Suprapubic skin (tissue), 4 donors: ENCODE measurements around the gene PRAMEF18. TPM values are rescaled to one million over a fixed set of nuclear protein-coding genes. Genes with fewer than 3 reads are reported as not detected.
"Not testable (repeated sequence)": the region's sequence is repeated elsewhere in the genome, so short reads cannot be mapped to it uniquely, and the experiment has no call there.

Experiments used
- DNase-seq, 2 donors: peaks; one replicate each; pipeline ENCODE4 v3.0.0-alpha.2; 2019; ENCODE audit warnings: low spot score in 2 of 2
- H3K27ac ChIP-seq: fragments of 200-600 bp; sonication (generic); one replicate; pipeline ENCODE4 v1.5.1; 2019
- H3K27me3 ChIP-seq: fragments of 200-600 bp; sonication (generic); one replicate; pipeline ENCODE4 v1.5.1; 2019
- H3K36me3 ChIP-seq: fragments of 200-600 bp; sonication (generic); one replicate; pipeline ENCODE4 v1.5.1; 2019
- H3K4me1 ChIP-seq: fragments of 200-600 bp; sonication (generic); one replicate; pipeline ENCODE4 v1.5.1; 2019
- H3K4me3 ChIP-seq: fragments of 200-600 bp; sonication (generic); one replicate; pipeline ENCODE4 v1.5.1; 2019; ENCODE audit warnings: mild to moderate bottlenecking
- H3K9me3 ChIP-seq: fragments of 200-600 bp; sonication (generic); one replicate; pipeline ENCODE4 v1.5.1; 2019
- EP300 ChIP-seq: sonication (generic); formaldehyde crosslinking; IDR thresholded peaks from one replicate; pipeline ENCODE4 v1.6.1; 2017; ENCODE audit warnings: antibody characterized with exemption
- POLR2A ChIP-seq, 2 donors: fragments of 450-650 bp; IDR thresholded peaks; one replicate each; pipeline ENCODE4 v1.6.1; 2017; ENCODE audit warnings: antibody characterized with exemption in 2 of 2, mild to moderate bottlenecking in 2 of 2, moderate library complexity in 2 of 2
- POLR2AphosphoS5 ChIP-seq, 3 donors: sonication (generic); formaldehyde crosslinking; IDR thresholded peaks; one replicate each; pipeline ENCODE4 v1.6.1; 2017; ENCODE audit warnings: antibody characterized with exemption in 3 of 3
- WGBS: methylation state at CpG from one replicate; pipeline ENCODE4 v1.1.5; 2018; 5-methylcytosine and 5-hydroxymethylcytosine counted together
- total RNA-seq, 4 donors: library from RNA; depleted of rRNA; stranded (reverse); fragments of >200 nt; gene quantifications; one replicate each; pipeline ENCODE4 v1.1.0, GENCODE V29; 2016
- TF ChIP-seq, protein P1 (sequence below), 2 donors: fragments of 200-600 bp in 1 of 2; fragments of 450-650 bp in 1 of 2; sonication (generic) in 1 of 2; IDR thresholded peaks; one replicate each; pipeline ENCODE4 v1.5.1; 2016 to 2019; ENCODE audit warnings: antibody characterized with exemption in 2 of 2, mild to moderate bottlenecking in 1 of 2, moderate library complexity in 1 of 2

The PRAMEF18 gene
- total RNA-seq, 4 donors from 2014 or later, result not detected

- H3K4me1 ChIP-seq, result no peaks in the 10 kb centered on the region
Observed at GRCh38 chr1:13228343-13228781, 2.4 kb upstream of the PRAMEF18 start.

DNA sequence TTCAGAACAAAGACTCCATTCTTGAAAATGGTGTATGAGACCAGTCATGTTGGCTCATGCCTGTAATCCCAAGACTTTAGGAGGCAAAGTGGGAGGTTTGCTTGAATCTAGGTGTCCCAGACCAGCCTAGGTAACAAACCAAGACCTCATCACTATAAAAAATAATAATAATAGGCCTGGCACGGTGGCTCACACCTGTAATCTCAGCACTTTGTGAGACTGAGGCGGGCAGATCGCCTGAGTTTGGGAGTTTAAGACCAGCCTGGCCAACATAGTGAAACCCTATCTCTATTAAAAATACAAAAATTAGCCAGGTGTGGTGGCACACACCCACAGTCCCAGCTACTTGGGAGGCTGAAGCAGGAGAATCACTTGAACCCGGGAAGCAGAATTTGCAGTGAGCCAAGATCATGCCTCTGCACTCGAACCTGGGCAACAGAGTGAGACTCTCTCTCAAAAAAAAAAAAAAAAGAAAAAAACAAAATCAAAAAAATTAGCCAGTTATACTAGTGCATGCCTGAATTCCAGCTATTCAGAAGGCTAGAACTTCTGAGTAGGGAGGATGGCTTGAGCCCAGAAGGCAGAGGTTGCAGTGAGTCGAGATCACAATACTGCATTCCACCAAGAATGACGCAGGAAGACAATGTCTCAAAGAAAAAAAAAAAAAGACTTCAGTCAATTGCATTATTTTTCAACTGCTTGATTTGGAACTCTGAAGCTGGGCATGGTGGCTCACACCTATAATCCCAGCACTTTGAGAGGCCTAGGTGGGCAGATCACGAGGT is 1.5 kb upstream of the PRAMEF18 start:
- 80% methylated on average over 8 of the region's 8 CpGs for WGBS
- not testable (repeated sequence) for H3K4me3 ChIP-seq, H3K27ac ChIP-seq, H3K36me3 ChIP-seq, H3K9me3 ChIP-seq, H3K4me1 ChIP-seq, H3K27me3 ChIP-seq, DNase-seq

More at GRCh38 chr1:13228343-13228781, 2.4 kb upstream of the PRAMEF18 start:
- peak in 1 of 2 donors; percentile 22 for DNase-seq
- Histone ChIP-seq H3K36me3 (no peaks in the 10 kb centered on the region), H3K4me3 (no peak overlapping the region), H3K9me3 (no peaks in the 10 kb centered on the region), H3K27me3 (peaks cover 9% of the 10 kb centered on the region), H3K27ac (no peak overlapping the region)
- 79% methylated on average over 7 of the region's 7 CpGs for WGBS
- TF ChIP-seq, protein P1, sequence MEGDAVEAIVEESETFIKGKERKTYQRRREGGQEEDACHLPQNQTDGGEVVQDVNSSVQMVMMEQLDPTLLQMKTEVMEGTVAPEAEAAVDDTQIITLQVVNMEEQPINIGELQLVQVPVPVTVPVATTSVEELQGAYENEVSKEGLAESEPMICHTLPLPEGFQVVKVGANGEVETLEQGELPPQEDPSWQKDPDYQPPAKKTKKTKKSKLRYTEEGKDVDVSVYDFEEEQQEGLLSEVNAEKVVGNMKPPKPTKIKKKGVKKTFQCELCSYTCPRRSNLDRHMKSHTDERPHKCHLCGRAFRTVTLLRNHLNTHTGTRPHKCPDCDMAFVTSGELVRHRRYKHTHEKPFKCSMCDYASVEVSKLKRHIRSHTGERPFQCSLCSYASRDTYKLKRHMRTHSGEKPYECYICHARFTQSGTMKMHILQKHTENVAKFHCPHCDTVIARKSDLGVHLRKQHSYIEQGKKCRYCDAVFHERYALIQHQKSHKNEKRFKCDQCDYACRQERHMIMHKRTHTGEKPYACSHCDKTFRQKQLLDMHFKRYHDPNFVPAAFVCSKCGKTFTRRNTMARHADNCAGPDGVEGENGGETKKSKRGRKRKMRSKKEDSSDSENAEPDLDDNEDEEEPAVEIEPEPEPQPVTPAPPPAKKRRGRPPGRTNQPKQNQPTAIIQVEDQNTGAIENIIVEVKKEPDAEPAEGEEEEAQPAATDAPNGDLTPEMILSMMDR (IDR thresholded peaks at IDR 0.05), result no peak
- no peak for TF ChIP-seq POLR2AphosphoS5 (IDR thresholded peaks at IDR 0.05)
- no peak for TF ChIP-seq POLR2A (IDR thresholded peaks at IDR 0.05)
- no peak for TF ChIP-seq EP300

DNA sequence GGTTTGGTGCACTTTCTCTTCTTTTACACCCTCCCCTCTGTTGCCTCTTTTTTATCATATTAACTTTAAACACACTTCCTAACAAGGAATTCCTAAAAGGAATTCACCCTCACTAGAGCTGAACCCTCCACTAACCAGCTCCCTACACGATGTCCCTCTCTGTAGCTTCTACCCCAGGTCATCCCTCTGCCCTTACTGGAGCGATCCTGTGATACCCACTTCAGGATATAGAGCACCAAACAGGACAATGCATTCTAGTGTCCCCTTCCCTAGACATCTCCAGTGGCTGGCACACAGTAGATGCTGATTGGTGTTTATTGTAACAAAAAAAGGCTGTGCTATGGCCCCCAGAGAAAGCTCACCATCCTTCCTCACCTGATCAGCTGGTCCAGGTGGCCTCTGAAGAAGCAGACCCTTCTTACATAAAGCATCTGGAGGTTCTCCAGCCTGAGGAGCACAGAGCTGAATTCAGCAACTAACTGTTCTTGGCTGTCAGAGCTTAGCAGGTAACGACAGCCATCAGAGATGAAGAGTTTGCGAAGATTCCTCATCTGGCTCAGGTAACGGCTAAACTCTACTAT is 1.4 kb downstream of the PRAMEF18 start:
- Histone ChIP-seq H3K36me3 (no peaks in the 10 kb centered on the region), H3K27me3 (peaks cover 6% of the 10 kb centered on the region), H3K4me1 (no peaks in the 10 kb centered on the region), H3K27ac (no peak overlapping the region), H3K9me3 (no peaks in the 10 kb centered on the region), H3K4me3 (no peak overlapping the region)
- WGBS, result 87% methylated on average over 5 of the region's 5 CpGs
- TF ChIP-seq POLR2AphosphoS5 (IDR thresholded peaks at IDR 0.05) (no peak), EP300 (no peak), POLR2A (IDR thresholded peaks at IDR 0.05) (no peak)
- TF ChIP-seq, protein P1 (IDR thresholded peaks at IDR 0.05), result no peak
- peak in 1 of 2 donors; percentile 30 for DNase-seq

- H3K36me3 ChIP-seq, H3K4me1 ChIP-seq, DNase-seq, H3K27ac ChIP-seq, H3K4me3 ChIP-seq, H3K9me3 ChIP-seq, H3K27me3 ChIP-seq: not testable (repeated sequence)
- no CpG with 5 or more reads among the region's 4 CpGs for WGBS
Observed at GRCh38 chr1:13222788-13223187, 3.2 kb downstream of the PRAMEF18 start.

GRCh38 chr1:13219203-13219602 is 6.8 kb downstream of the PRAMEF18 start:
- H3K4me1 ChIP-seq, H3K9me3 ChIP-seq: not testable (repeated sequence)
- WGBS, result no CpG with 5 or more reads among the region's 3 CpGs

DNA sequence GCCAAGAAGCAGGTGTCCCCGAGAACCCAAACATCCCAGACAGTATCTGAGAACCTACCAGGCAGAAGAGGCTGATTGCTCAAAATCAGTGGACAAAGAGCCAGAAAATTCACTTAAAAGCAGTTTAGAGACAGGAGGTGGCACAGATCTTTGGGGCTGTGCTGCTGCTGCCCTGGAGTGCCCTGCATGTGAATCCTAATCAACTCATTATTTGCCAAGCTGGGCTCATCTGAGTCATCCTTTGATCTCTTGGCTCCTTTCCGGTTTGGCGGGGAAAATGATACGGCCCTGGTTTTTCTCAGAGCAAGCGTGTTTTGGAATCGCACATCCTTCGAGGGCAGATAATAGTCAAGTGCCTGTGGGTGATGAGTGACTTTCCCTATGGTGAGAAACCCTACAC is 9.3 kb downstream of the PRAMEF18 start:
- not testable (repeated sequence) for DNase-seq, H3K36me3 ChIP-seq, H3K9me3 ChIP-seq, H3K4me1 ChIP-seq, H3K27me3 ChIP-seq, H3K27ac ChIP-seq, H3K4me3 ChIP-seq
- WGBS, result no CpG with 5 or more reads among the region's 7 CpGs

More at GRCh38 chr1:13219203-13219602, 6.8 kb downstream of the PRAMEF18 start:
- not testable (repeated sequence) for DNase-seq, H3K27ac ChIP-seq, H3K27me3 ChIP-seq, H3K36me3 ChIP-seq, H3K4me3 ChIP-seq

- H3K27ac ChIP-seq, H3K4me1 ChIP-seq, H3K9me3 ChIP-seq, H3K27me3 ChIP-seq, H3K36me3 ChIP-seq, H3K4me3 ChIP-seq, DNase-seq: not testable (repeated sequence)
- WGBS, result no CpG with 5 or more reads among the region's 9 CpGs
Observed at GRCh38 chr1:13208712-13209111, 17.2 kb downstream of the PRAMEF18 start.

- H3K27me3 ChIP-seq, DNase-seq, H3K27ac ChIP-seq, H3K4me3 ChIP-seq, H3K9me3 ChIP-seq, H3K36me3 ChIP-seq, H3K4me1 ChIP-seq: not testable (repeated sequence)
- no CpG with 5 or more reads among the region's 5 CpGs for WGBS
Observed at GRCh38 chr1:13201309-13201708, 24.6 kb downstream of the PRAMEF18 start, which contains the start of gene PRAMEF13. TSS of gene PRAMEF13 (minus strand) at chr1:13201409. CDS start at chr1:13199589, 1,820 bp downstream.

Other genes starting within 250 kb of the PRAMEF18 start
- gene PRAMEF27, start 169.6 kb downstream of the PRAMEF18 start, total RNA-seq, result not detected
- gene HNRNPCL3, start 165.4 kb downstream of the PRAMEF18 start, total RNA-seq, result not detected
- gene PRAMEF25, start 155.4 kb downstream of the PRAMEF18 start, total RNA-seq, result not detected
- not detected for gene HNRNPCL2, start 109.3 kb downstream of the PRAMEF18 start, total RNA-seq
- gene PRAMEF26, start 70.1 kb downstream of the PRAMEF18 start, total RNA-seq, result not detected
- not detected for gene HNRNPCL4, start 60.5 kb downstream of the PRAMEF18 start, total RNA-seq
- not detected for gene PRAMEF9, start 54.3 kb downstream of the PRAMEF18 start, total RNA-seq
- gene PRAMEF13, start 24.7 kb downstream of the PRAMEF18 start, total RNA-seq, result not detected
- gene PRAMEF5, start 28.0 kb upstream of the PRAMEF18 start, total RNA-seq, result not detected
- not detected for gene PRAMEF8, start 59.0 kb upstream of the PRAMEF18 start, total RNA-seq
- gene PRAMEF33, start 77.4 kb upstream of the PRAMEF18 start, total RNA-seq, result not detected
- gene PRAMEF15, start 89.4 kb upstream of the PRAMEF18 start, total RNA-seq, result not detected
- not detected for gene PRAMEF14, start 121.0 kb upstream of the PRAMEF18 start, total RNA-seq
- gene PRAMEF19, start 145.8 kb upstream of the PRAMEF18 start, total RNA-seq, result not detected
- gene PRAMEF17, start 163.5 kb upstream of the PRAMEF18 start, total RNA-seq, result not detected
- not detected for gene PRAMEF20, start 184.3 kb upstream of the PRAMEF18 start, total RNA-seq